Caco-2 (cell line): ENCODE measurements around the gene AAMP. TPM values are rescaled to one million over a fixed set of nuclear protein-coding genes. Genes with fewer than 3 reads are reported as not detected.
"Not testable (repeated sequence)": the region's sequence is repeated elsewhere in the genome, so short reads cannot be mapped to it uniquely, and the experiment has no call there.

Source experiments
- BruUV-seq: library from RNA; stranded (reverse); fragments of 400-500 nt; replicated peaks from 2 replicates; lab custom pipeline; 2021; lab: Mats Ljungman, UMichigan
- CTCF ChIA-PET: fragments of 300-600 bp; sonication (Branson Sonifier 250); formaldehyde crosslinking; loops from one replicate; lab custom pipeline; 2022; ENCODE audit warnings: antibody characterized with exemption; lab: Charles Lee
- POLR2A ChIA-PET: fragments of 300-600 bp; sonication (Branson Sonifier 250); formaldehyde crosslinking; loops from one replicate; lab custom pipeline; 2022; ENCODE audit warnings: antibody characterized with exemption; lab: Charles Lee
- DNase-seq, 2 experiments: peaks; one replicate each; pipeline versions ENCODE4 v3.0.0 to v3.0.0-alpha.2; 2020 to 2022
- H3K27me3 ChIP-seq: replicated peaks from 2 replicates; pipeline ENCODE4 v1.6.0; 2011; ENCODE audit warnings: low read length; ENCODE audit not compliant: control insufficient read depth, insufficient read depth
- H3K36me3 ChIP-seq: 2 replicates; pipeline ENCODE4 v1.5.1; 2011; ENCODE audit warnings: low read length; ENCODE audit not compliant: control insufficient read depth, insufficient read depth
- H3K4me1 ChIP-seq: fragments of 250-450 bp; sonication (Bioruptor Pico); 2 replicates; pipeline ENCODE4 v1.5.1; 2020; ENCODE audit warnings: mild to moderate bottlenecking
- H3K4me3 ChIP-seq: 2 replicates; pipeline ENCODE4 v1.5.1; 2011; ENCODE audit warnings: low read depth, mild to moderate bottlenecking, control low read depth, low read length
- H3K9me3 ChIP-seq: fragments of 250-450 bp; sonication (Bioruptor Pico); 2 replicates; pipeline ENCODE4 v1.5.1; 2020; ENCODE audit warnings: mild to moderate bottlenecking, moderate library complexity
- H3K27ac Mint-ChIP-seq: one replicate; pipeline ENCODE4 v1.8.0; 2022; ENCODE audit warnings: mixed read lengths; ENCODE audit not compliant: unreplicated experiment
- H3K27me3 Mint-ChIP-seq: one replicate; pipeline ENCODE4 v1.8.0; 2022; ENCODE audit warnings: mixed read lengths; ENCODE audit not compliant: insufficient read depth, unreplicated experiment
- H3K36me3 Mint-ChIP-seq: one replicate; pipeline ENCODE4 v1.8.0; 2022; ENCODE audit warnings: mild to moderate bottlenecking, mixed read lengths; ENCODE audit not compliant: insufficient read depth, unreplicated experiment
- H3K4me1 Mint-ChIP-seq: one replicate; pipeline ENCODE4 v1.8.0; 2022; ENCODE audit warnings: low read depth, mixed read lengths; ENCODE audit not compliant: unreplicated experiment
- H3K4me3 Mint-ChIP-seq: one replicate; pipeline ENCODE4 v1.8.0; 2022; ENCODE audit warnings: mild to moderate bottlenecking, moderate library complexity, mixed read lengths; ENCODE audit not compliant: unreplicated experiment
- H3K9me3 Mint-ChIP-seq: one replicate; pipeline ENCODE4 v1.8.0; 2022; ENCODE audit warnings: mixed read lengths; ENCODE audit not compliant: unreplicated experiment
- intact Hi-C: fragments of 100-400 bp; cut with micrococcal nuclease; formaldehyde crosslinking; loops from one replicate; pipeline ENCODE4 v1.10.0; 2022; ENCODE audit not compliant: unreplicated experiment
- total RNA-seq: library from RNA; stranded (reverse); gene quantifications from 2 replicates; pipeline ENCODE4 v1.2.3, GENCODE V29; 2022
- TF ChIP-seq, protein P1 (sequence below), 2 experiments: fragments of 200-600 bp in 1 of 2; IDR thresholded peaks; 1 replicate in 1 of 2; 2 replicates in 1 of 2; pipeline versions ENCODE4 v1.5.1 to v1.8.0; 2011 to 2022; ENCODE audit warnings: antibody characterized with exemption in 1 of 2, control low read depth in 1 of 2, inconsistent platforms in 1 of 2, low read depth in 1 of 2, low read length in 1 of 2, mild to moderate bottlenecking in 1 of 2, moderate library complexity in 1 of 2; ENCODE audit not compliant: insufficient read depth in 1 of 2, severe bottlenecking in 1 of 2, unreplicated experiment in 1 of 2

AAMP gene
- total RNA-seq, 1 experiment from 2014 or later = 125 TPM

GRCh38 chr2:218317835-218318234 is 47.9 kb upstream of the AAMP start:
- intact Hi-C loops = no loop called here
- H3K4me1 ChIP-seq = peaks cover 38% of the 10 kb centered on the region
- H3K36me3 ChIP-seq = no peaks in the 10 kb centered on the region
- no peaks in the 10 kb centered on the region for H3K27me3 ChIP-seq
- H3K4me1 Mint-ChIP-seq = peaks cover 31% of the 10 kb centered on the region
- no peak overlapping the region for H3K4me3 Mint-ChIP-seq
- H3K9me3 ChIP-seq = no peaks in the 10 kb centered on the region
- H3K27ac Mint-ChIP-seq = no peak overlapping the region
- H3K4me3 ChIP-seq = no peak overlapping the region
- ChIA-PET POLR2A (no interaction called here), CTCF (no interaction called here)
- TF ChIP-seq, protein P1, sequence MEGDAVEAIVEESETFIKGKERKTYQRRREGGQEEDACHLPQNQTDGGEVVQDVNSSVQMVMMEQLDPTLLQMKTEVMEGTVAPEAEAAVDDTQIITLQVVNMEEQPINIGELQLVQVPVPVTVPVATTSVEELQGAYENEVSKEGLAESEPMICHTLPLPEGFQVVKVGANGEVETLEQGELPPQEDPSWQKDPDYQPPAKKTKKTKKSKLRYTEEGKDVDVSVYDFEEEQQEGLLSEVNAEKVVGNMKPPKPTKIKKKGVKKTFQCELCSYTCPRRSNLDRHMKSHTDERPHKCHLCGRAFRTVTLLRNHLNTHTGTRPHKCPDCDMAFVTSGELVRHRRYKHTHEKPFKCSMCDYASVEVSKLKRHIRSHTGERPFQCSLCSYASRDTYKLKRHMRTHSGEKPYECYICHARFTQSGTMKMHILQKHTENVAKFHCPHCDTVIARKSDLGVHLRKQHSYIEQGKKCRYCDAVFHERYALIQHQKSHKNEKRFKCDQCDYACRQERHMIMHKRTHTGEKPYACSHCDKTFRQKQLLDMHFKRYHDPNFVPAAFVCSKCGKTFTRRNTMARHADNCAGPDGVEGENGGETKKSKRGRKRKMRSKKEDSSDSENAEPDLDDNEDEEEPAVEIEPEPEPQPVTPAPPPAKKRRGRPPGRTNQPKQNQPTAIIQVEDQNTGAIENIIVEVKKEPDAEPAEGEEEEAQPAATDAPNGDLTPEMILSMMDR (IDR thresholded peaks at IDR 0.05; ENCODE audit: insufficient read depth in 1 of 2, low read depth in 1 of 2, low read length in 1 of 2, severe bottlenecking in 1 of 2, unreplicated experiment in 1 of 2) = no peak
- BruUV-seq = no TSS peak
- H3K36me3 Mint-ChIP-seq = no peaks in the 10 kb centered on the region
- H3K9me3 Mint-ChIP-seq = peaks cover 9% of the 10 kb centered on the region
- no peak for DNase-seq
- H3K27me3 Mint-ChIP-seq = no peaks in the 10 kb centered on the region

GRCh38 chr2:218317303-218317630 is 47.3 kb upstream of the AAMP start:
- TF ChIP-seq, protein P1 (IDR thresholded peaks at IDR 0.05; ENCODE audit: insufficient read depth in 1 of 2, low read depth in 1 of 2, low read length in 1 of 2, severe bottlenecking in 1 of 2, unreplicated experiment in 1 of 2) = no peak
- no peak overlapping the region for H3K4me3 ChIP-seq
- intact Hi-C loops = no loop called here
- H3K4me3 Mint-ChIP-seq = no peak overlapping the region
- peaks cover 26% of the 10 kb centered on the region for H3K4me1 Mint-ChIP-seq
- CTCF ChIA-PET = no interaction called here
- H3K27me3 Mint-ChIP-seq = no peaks in the 10 kb centered on the region
- POLR2A ChIA-PET = no interaction called here
- no peaks in the 10 kb centered on the region for H3K36me3 ChIP-seq
- peaks cover 37% of the 10 kb centered on the region for H3K4me1 ChIP-seq
- DNase-seq = no peak
- H3K9me3 ChIP-seq = no peaks in the 10 kb centered on the region
- peaks cover 3% of the 10 kb centered on the region for H3K36me3 Mint-ChIP-seq
- H3K27me3 ChIP-seq = no peaks in the 10 kb centered on the region
- BruUV-seq = no TSS peak
- peaks cover 9% of the 10 kb centered on the region for H3K9me3 Mint-ChIP-seq
- no peak overlapping the region for H3K27ac Mint-ChIP-seq

DNA sequence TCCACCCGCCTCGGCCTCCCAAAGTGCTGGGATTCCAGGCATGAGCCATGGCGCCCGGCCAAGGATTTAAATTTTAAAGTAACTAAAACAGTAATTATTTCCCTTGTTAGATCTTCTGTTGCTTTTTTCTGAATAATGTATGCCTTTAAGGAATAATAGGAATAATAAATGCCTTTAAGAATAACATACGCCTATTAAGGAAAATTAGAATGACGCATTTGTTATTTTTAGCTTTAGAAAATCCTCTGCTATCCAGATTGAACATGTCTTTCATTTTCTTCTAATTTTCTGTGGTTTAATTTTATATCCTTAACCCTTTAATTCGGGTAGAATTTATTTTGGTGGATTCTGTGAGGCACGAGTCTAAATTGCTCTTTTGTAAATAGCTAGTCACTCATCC is 45.5 kb upstream of the AAMP start:
- Mint-ChIP-seq H3K27me3 (no peaks in the 10 kb centered on the region), H3K27ac (no peak overlapping the region), H3K4me1 (peaks cover 22% of the 10 kb centered on the region), H3K9me3 (peaks cover 9% of the 10 kb centered on the region), H3K4me3 (no peak overlapping the region), H3K36me3 (peaks cover 11% of the 10 kb centered on the region)
- intact Hi-C loops = no loop called here
- BruUV-seq = no TSS peak
- no peak overlapping the region for H3K4me3 ChIP-seq
- H3K4me1 ChIP-seq = peaks cover 48% of the 10 kb centered on the region
- CTCF ChIA-PET = no interaction called here
- TF ChIP-seq, protein P1 (IDR thresholded peaks at IDR 0.05; ENCODE audit: insufficient read depth in 1 of 2, low read depth in 1 of 2, low read length in 1 of 2, severe bottlenecking in 1 of 2, unreplicated experiment in 1 of 2) = no peak
- H3K9me3 ChIP-seq = no peaks in the 10 kb centered on the region
- no peaks in the 10 kb centered on the region for H3K36me3 ChIP-seq
- no peak for DNase-seq
- no peaks in the 10 kb centered on the region for H3K27me3 ChIP-seq
- POLR2A ChIA-PET = no interaction called here

- H3K27ac Mint-ChIP-seq, H3K36me3 ChIP-seq, BruUV-seq, POLR2A ChIA-PET, intact Hi-C loops, H3K27me3 Mint-ChIP-seq, H3K27me3 ChIP-seq, DNase-seq, H3K4me3 ChIP-seq, H3K9me3 ChIP-seq, H3K4me3 Mint-ChIP-seq, CTCF ChIA-PET, H3K9me3 Mint-ChIP-seq: not testable (repeated sequence)
- peaks cover 22% of the 10 kb centered on the region for H3K4me1 Mint-ChIP-seq
- H3K4me1 ChIP-seq = peaks cover 54% of the 10 kb centered on the region
- peaks cover 11% of the 10 kb centered on the region for H3K36me3 Mint-ChIP-seq
Measured at GRCh38 chr2:218314764-218315163, 44.8 kb upstream of the AAMP start.
